Left hindlimb (tissue), 1 donor: ENCODE measurements around the gene PPARA.
A peak's percentile ranks its signal among the peaks of the same experiment; 100 is the strongest.

Experiments used
- DNase-seq: peaks from one replicate; pipeline ENCODE4 v3.0.0-alpha.2; 2018

The PPARA gene

GRCh38 chr22:46114518-46115387 lies 35.6 kb upstream of the PPARA start:
- DNase-seq = peak; percentile 49

GRCh38 chr22:46115388-46115678 lies 35.0 kb upstream of the PPARA start:
- DNase-seq = no peak

DNA sequence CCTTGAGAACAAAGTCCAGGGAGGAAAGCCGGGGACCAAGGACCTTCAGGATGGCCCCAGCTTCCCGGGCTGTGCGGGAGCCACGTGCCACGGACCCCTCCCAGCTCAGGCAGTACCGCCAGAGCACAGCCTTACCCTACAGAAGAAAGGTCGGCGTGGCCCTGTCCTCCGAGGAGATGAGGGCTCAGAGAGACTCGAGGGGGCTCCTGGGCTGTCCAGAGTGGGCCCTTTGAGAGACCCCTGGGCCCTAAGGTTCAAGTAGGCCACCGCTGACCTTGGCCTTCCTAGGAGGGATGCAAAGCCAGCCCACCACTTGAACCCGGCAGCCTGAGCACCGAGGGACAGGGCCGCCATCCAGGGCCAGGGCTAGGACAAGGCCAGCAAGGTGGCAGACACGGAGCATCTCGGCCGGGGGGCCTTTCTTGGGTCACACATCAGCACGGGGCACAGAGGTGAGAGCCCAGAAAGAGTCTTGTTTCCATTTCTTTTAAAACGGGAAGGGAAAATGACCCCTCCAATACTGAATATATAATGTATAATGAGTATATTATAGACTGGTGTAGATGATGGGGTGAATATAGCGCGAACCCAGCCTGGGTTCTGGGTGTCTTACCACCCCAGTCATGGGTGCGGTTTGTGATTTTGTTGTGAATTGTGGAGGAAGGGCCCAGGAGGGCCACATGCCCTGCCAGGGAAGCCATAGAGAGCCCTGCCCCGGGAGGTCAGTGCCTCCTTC lies 34.4 kb upstream of the PPARA start:
- no peak for DNase-seq

DNA sequence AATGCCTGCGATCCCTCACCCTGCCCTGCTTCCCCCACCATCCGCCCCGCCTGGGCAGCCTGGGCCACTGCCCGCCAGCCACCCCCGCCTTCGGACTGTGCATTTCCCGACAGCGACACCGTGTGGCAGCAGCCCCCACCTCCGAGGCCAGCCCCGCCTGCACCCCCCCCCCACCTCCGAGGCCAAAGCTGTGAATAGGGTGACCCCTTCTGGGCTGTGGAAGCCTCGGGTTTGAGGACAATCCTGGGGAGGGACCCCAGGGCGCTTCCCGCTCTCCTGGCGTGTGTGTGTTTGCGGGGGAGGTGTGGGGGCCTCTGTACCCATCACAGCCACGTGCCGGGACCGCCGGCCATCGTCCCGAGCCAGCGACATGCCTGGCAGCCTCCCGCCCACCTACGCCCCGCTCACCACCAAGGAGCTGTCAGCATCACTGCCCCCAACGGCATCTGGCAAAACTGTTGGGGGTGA lies 33.8 kb upstream of the PPARA start:
- DNase-seq = peak; percentile 95

- DNase-seq = no peak
Observed at GRCh38 chr22:46117206-46118199, 32.8 kb upstream of the PPARA start.

DNA sequence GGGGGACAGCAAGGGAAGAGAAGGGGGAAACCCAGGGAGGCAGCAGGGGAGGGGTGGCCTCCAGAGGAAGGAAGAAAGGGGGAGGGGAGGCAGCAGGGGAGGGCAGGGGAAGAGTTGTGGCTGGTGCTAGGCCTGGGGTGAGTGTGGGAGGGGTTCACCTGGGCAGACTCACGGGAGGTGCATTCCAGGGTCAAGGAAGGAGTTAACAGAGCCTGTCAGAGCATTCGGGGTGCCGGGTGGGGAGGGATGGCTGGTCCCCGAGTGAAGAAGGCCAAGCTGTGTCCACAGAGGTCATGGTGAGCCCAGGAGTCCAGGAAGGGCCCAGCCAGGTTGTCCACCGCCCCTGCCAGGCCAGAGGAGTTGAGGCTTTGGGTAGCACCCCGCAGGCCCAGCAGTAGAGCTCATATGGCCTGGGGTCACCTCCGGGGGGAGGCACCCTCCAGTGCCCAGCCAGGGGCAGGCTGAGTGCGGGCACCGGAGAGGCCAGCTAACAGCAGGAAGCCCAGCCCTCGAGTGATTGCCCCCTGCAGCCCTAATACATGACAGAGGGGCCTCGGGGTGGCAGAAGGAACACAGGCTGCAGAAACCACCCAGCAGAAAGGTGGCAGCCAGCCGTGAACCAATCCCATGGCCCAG lies 31.1 kb upstream of the PPARA start:
- no peak for DNase-seq

DNA sequence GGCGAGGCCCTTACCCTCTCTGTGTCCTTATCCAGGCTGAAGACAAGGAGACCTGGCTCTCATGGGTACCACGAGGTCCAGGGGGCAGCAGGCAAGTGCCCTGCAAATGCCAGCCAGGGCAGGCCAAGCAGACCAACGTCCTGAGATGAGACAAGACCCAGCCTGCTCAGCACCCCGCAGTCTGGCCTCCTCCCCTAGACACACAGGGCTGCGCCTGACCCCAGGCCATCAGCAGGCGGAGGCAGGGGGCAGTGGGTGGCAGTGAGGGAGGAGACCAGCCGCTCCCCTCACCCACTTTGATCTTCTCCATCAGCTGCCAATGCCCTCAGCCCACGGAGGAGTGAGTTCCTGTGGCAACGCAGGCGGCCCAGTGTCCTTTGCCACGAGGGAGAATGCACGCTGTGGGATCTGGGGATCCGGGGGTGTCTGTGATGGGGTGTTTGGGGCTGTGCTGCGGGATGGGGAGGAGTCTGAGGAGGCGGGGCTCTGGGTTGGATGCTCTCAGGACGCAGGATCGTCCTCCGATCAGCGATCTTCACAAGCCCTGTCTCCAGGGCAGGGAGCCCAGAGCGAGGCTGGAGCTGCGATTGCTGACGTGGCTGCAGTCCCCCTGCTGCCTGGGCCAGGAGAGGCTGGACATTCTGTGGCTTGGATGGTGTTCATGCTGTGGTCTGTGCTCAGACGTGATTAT lies 30.5 kb upstream of the PPARA start:
- peak; percentile 76 for DNase-seq

DNA sequence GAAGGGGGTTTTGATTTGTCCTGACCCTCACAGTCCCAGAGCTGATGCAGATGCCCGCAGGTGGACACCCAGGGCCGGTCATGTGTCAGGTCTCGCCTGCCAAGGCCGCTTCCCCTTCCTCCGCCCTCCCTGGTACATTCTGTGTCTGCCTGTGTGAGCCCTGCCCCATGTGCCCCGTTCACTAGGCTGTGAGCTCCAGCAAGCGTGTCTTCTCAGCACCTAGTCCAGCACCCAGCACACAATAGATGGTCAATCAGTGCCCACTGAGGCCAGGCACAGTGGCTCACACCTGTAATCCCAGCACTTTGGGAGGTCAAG lies 29.9 kb upstream of the PPARA start:
- DNase-seq = no peak

DNA sequence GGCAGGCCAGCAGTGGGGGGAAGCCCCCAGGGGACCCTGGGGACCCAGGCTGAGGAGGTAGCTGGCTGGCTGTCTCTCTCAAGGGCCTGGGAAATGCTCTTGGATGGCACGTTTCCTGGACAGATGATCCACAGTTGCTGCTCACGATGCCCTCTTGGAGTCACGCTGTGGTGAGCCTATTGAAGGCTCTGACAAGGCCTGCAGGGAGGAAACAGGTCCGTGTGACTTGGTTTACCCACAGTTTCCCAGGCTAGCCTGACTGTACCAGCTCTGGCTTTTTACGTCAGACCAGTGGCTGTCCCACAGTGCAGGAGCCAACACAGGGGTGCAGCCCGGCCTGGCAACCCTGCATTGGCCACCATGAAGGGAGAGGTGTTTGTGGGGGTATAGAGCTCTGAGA lies 29.2 kb upstream of the PPARA start:
- no peak for DNase-seq

- no peak for DNase-seq
Observed at GRCh38 chr22:46121523-46122287, 28.6 kb upstream of the PPARA start.

- DNase-seq = peak; percentile 82
Observed at GRCh38 chr22:46122511-46122971, 27.8 kb upstream of the PPARA start.

DNA sequence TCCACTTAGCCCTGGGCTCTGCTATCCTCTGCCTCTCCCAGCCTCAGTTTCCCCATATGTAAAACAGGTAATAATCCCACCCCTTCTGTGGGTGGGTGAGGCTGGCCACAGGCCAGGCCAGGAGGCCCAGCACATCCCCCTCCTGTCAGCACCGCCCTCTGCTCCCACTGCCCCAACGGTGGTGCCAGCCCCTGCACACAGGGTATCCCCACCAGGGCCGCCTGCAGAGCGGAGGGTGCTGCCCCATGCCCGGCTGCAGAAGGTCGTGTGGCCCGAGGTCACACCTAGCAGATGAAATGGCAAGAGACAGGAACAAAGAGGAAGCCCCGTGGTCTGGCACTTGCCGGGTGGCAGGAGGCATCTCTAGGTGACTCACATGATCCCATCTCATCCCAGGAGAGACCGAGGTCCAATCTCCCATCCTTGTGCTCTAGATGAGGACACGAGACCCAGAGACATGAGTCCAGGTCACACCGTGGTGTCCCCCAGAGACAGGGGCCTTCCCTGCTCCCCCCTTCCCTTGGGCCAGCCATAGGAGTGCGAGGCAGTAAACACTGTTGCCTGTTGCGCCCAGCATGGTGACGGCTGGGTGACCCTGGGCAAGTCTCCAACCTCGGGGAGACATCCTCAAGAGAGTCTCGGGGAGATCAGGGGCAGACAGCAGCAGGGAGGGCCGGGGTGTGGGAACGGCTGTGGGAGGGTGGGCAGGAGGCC lies 27.2 kb upstream of the PPARA start:
- no peak for DNase-seq

DNA sequence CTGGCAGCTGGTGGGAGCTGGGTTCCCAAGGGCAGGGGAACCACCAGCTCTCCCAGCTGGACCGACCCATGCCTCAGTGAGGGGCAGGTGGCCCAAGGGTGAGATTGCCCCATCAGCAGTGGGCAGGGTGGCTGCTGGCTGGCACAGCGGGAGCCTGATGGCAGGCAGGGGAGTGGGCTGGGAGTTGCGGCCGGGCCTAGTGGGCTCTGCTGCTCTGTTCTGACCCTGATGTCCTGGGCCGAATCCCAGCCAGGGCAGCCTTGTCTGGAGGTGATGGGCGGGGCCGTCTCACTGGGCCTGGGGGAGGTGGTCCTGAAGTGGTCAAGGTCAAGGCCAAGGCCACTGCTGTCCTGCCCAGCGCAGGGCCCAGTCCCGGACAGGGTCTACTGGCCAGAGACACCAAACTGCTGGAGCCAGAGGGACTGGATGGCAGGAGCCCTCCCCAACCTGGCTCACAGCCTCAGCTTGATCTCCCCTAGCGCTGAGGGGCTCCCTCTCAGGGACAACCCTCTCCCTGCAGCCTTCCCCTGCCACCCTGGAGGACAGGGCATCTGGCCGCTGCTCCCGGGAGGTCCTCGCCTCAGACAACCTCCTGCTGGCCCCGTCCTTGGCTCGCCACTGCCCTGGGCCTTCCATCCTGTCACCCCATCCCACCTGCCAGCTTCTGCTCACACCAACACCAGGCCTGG lies 26.5 kb upstream of the PPARA start:
- no peak for DNase-seq

- no peak for DNase-seq
Observed at GRCh38 chr22:46124383-46125144, 25.8 kb upstream of the PPARA start.

GRCh38 chr22:46125311-46125710 lies 25.0 kb upstream of the PPARA start:
- DNase-seq = no peak

DNA sequence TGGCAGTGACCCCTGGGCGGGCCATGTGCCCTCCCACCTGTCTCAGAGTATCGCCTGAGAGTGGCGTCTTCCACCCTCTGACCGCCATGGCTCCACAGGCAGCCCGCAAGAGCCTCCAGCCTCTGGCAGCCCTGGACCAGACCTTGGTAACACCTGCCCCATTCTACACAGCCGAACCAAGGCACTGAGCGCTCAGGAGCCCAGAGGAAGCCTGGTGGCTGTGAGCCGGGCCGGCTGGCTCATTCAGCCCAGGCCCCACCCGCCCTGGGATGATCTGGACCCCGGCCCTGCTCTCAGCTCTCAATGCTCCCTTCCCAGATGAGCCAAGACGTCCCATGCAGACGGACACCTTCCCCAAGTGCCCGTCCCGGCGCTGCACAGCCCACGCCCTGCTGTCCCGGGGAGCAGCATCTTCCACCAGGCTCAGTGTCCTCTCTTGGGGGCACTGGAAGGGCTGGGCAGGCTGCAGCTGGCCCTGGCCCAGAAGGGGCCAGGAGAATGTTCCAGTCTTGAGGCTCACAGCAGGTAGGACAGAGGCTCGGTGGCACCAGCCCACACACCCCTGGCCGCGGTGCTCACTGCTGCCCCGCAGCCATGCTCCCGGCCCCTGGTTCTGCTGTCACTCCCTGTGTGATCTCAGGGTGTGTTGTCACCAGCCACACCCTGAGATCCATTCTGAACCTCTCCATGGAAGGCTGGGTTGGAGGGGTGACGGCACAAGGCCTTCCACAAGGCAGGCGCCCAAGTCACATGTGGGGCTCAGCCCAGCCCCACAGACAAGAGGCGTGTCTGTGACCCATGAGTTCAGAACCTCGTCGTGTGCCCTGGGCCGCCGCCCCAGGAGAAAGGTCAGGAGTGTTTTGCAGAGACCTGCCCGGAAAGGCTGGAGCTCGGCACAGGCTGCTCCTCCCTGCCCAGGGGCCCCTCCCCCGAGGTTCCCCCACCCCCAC lies 24.2 kb upstream of the PPARA start:
- DNase-seq = no peak

DNA sequence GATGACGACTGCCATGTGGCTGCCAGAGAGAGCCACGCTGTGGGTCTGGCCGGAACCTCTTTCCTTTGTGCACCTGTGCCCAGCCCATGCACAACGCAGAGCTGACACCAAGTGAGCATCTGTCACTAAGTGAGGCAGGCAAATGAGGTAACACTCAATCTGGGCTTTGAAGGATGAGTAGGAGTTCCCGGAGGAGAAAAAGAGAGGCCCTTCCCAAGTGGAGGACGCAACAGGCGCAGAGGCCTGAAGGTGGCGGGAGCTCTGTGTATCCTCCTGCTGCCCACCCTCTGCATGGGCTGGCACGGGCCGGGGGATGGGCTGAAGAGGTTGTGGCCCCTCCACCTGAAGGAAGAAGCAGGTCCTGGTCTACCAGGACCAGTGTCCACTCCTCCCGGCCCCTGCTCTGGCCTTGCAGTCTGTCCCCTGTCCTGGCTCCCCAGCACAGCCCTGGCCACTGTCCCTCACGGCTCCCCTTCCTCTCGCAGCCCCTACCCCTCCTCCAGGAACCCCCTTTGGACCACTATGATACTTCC lies 23.4 kb upstream of the PPARA start:
- no peak for DNase-seq

- DNase-seq = no peak
Observed at GRCh38 chr22:46127556-46127955, 22.8 kb upstream of the PPARA start.
